GM23248 (cell line): ENCODE results near the gene KCND2.

Experiments used
- EZH2 ChIP-seq: fragments of 200-600 bp; sonication (generic); IDR thresholded peaks from 2 replicates; pipeline ENCODE4 v1.6.1; 2018; ENCODE audit warnings: antibody characterized with exemption, mild to moderate bottlenecking; ENCODE audit not compliant: insufficient read depth, poor library complexity, severe bottlenecking
- EZH2phosphoT487 ChIP-seq: fragments of 200-600 bp; sonication (generic); IDR thresholded peaks from 2 replicates; pipeline ENCODE4 v1.6.1; 2018; ENCODE audit warnings: antibody characterized with exemption, moderate library complexity, mild to moderate bottlenecking, low read depth; ENCODE audit not compliant: insufficient read depth

- no peak for TF ChIP-seq EZH2
- no peak for TF ChIP-seq EZH2phosphoT487
These were observed 467.4 kb downstream of the KCND2 start for GRCh38 chr7:120740348-120740747.
